ENCODE results near the gene NCS1.
A peak's percentile ranks its signal among the peaks of the same experiment; 100 is the strongest.

The NCS1 gene

DNA sequence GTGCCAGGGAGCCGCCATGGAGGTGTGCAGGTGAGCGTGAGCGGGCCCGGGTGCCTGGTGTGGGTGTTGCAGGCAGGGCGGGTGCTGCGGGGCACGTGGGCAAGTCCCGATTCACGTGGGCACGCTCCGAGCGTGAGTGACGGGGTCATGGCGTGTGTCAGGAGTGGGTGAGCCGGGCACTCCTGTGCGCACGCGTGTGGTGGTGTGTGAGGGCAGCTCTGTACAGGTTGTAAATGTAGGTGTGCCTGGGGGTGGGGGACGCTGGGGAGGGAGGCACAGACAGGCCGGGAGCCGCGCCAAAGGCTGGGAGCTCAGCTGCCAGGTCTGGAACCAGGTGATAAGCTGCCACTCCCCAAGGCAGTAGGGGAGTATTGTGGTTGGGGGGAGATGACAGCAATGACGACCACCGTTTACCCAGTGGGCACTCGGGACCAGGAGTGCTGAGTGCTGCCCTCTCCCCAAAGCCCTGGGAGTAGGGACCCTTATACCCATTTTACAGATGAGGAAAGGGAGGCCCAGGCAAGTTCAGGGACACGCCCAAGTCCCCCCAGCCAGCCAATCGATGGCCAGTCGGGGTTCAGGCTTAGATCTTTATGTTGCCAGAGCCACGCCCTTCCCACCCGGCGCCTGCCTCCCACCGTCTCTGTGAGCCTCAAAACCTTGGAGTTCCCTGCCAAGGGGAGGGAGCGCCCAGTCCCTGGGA is 9.6 kb downstream of the NCS1 start:
- H3K9ac ChIP-seq (ENCODE audit: low read length) = no peak overlapping the region
- no peak overlapping the region for H3K4me3 ChIP-seq (ENCODE audit: low read length)
- no peaks in the 10 kb centered on the region for H3K27me3 ChIP-seq (ENCODE audit: control insufficient read depth, insufficient read depth, low read length)
- H3K36me3 ChIP-seq (ENCODE audit: control insufficient read depth, insufficient read depth, low read length) = no peaks in the 10 kb centered on the region
- no peaks in the 10 kb centered on the region for H3K9me3 ChIP-seq (ENCODE audit: control insufficient read depth, low read length)
- H3K4me1 ChIP-seq (ENCODE audit: control insufficient read depth, insufficient read depth, low read length) = peaks cover 14% of the 10 kb centered on the region

DNA sequence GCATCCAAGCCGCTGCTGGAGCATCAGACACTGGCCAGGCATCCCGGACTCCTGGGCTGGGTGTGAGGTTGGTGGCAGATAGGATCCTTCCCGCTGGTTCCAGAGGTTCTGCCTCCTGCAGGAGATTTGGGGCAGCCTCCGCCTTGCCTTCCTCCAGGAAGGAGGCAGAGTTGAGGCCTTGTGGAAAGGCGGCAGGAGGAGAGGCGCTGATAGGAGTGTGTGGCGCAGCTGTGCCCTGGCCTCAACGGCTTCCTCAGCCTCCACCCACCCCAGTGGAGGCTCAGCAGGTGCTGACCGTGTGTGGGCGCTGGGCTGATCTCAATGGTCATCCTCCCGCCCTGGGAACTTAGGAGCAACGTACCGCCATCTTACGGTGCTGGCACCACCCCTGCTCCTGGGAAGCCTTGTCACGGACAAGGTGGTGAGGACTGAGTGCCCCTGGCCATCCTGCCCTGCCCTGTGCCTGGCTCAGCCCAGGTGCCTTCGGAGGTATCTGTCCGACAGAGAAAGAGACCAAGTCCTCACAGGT is 10.2 kb downstream of the NCS1 start:
- Histone ChIP-seq H3K4me3 (ENCODE audit: low read length) (no peak overlapping the region), H3K9ac (ENCODE audit: low read length) (no peak overlapping the region), H3K27me3 (ENCODE audit: control insufficient read depth, insufficient read depth, low read length) (no peaks in the 10 kb centered on the region), H3K36me3 (ENCODE audit: control insufficient read depth, insufficient read depth, low read length) (no peaks in the 10 kb centered on the region), H3K9me3 (ENCODE audit: control insufficient read depth, low read length) (no peaks in the 10 kb centered on the region), H3K4me1 (ENCODE audit: control insufficient read depth, insufficient read depth, low read length) (peaks cover 20% of the 10 kb centered on the region)

DNA sequence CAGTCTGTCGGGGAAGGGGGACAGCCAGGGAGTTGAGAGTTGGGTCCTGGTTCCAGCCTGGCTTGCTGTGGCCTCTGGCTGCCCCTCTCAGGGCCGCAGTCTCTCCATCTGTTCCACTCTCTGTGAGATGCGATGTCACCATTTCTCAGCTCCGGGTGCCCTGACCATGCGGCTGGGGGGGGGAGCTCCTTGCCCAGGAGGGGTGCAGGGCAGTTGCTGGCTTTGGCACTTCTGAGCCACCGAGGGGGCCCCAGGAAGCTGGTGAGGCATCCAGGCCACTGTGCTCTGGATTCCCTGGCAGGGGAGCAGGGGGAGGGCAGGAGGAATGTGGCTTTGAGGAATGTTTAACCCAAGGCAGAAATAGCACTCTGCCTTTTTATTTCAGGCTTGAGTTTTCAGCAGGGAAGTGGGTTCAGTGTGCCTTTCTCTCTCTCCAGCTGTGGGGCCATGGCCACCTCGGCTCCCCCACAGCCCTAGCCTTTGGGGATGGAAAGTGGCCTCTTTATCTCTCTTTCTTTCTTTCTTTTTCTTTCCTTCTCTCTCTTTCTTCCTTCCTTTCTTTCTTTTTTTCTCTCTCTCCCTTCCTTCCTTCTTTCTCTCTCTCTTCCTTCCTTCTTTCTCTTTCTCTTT is 11.0 kb downstream of the NCS1 start:
- H3K9me3 ChIP-seq (ENCODE audit: control insufficient read depth, low read length) = no peaks in the 10 kb centered on the region
- H3K36me3 ChIP-seq (ENCODE audit: control insufficient read depth, insufficient read depth, low read length) = no peaks in the 10 kb centered on the region
- no peak overlapping the region for H3K4me3 ChIP-seq (ENCODE audit: low read length)
- peaks cover 26% of the 10 kb centered on the region for H3K4me1 ChIP-seq (ENCODE audit: control insufficient read depth, insufficient read depth, low read length)
- no peaks in the 10 kb centered on the region for H3K27me3 ChIP-seq (ENCODE audit: control insufficient read depth, insufficient read depth, low read length)
- H3K9ac ChIP-seq (ENCODE audit: low read length) = peak overlapping the region; percentile 34

DNA sequence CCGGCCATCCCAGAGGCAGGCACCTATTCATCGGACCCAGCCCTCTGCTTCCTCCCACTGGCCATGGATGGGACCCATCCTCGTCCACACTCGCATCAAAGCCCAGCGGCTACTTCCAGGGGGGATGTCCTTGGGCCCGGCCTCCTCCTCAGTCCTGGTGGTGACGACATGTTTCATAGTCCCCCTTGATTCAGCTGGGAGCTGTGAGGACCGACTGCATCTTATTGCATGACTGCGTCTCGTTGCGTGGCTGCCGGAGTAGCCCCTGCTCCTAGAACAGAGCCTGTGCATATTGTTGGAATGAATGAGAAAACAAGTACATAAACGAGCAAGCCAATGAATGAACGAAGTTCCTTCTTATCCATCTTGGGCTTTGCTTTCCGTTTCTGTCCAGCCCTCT is 12.8 kb downstream of the NCS1 start:
- no peaks in the 10 kb centered on the region for H3K27me3 ChIP-seq (ENCODE audit: control insufficient read depth, insufficient read depth, low read length)
- no peak overlapping the region for H3K9ac ChIP-seq (ENCODE audit: low read length)
- H3K36me3 ChIP-seq (ENCODE audit: control insufficient read depth, insufficient read depth, low read length) = no peaks in the 10 kb centered on the region
- peaks cover 26% of the 10 kb centered on the region for H3K4me1 ChIP-seq (ENCODE audit: control insufficient read depth, insufficient read depth, low read length)
- no peak overlapping the region for H3K4me3 ChIP-seq (ENCODE audit: low read length)
- H3K9me3 ChIP-seq (ENCODE audit: control insufficient read depth, low read length) = no peaks in the 10 kb centered on the region

DNA sequence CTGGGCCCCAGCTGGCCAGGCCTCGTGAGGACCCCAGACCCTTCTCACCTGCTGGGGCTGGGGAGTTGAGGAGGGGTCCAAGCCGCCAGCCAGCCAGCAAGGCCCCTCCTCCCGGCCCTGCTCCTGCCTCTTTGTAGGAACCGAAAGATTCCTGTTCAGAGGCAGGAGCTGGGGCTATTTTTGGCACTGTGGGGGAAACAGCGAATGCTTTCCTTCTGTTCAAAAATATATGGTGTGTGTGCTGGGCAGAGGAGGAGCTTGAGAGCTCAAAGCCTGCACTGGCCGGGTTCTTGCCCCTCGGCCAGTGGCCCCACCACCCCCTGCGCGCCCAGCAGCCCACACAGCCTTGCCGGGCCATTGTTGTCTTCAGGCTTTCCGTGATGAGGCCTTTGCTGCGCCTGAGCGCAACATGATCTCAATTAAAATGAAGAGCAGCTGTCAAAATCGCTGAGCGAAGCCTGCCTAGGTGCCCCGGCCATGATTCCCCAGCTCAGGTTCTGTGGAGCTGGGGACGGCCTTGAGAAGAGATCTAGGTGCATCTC is 13.4 kb downstream of the NCS1 start:
- Histone ChIP-seq H3K4me3 (ENCODE audit: low read length) (no peak overlapping the region), H3K9ac (ENCODE audit: low read length) (no peak overlapping the region), H3K27me3 (ENCODE audit: control insufficient read depth, insufficient read depth, low read length) (no peaks in the 10 kb centered on the region), H3K4me1 (ENCODE audit: control insufficient read depth, insufficient read depth, low read length) (peaks cover 26% of the 10 kb centered on the region), H3K9me3 (ENCODE audit: control insufficient read depth, low read length) (no peaks in the 10 kb centered on the region), H3K36me3 (ENCODE audit: control insufficient read depth, insufficient read depth, low read length) (no peaks in the 10 kb centered on the region)

DNA sequence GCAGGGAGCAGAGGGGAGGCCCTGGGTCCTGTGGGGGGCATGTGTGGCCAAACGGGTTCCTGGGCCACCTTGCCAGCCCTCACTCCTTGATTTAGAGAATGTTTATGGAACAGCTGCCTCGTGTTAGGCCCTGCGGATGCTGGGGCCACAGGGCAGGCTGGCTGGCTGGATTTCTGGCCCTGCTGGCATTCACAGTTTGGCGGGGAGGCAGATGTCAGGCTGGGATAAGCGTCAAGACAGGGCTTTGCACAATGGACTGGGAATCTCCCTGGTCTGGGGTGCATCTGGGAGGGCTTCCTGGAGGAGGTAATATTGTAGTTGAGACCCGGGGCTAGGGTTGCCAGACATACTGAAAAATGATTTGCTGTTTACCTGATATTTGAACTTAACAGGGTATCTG is 13.8 kb downstream of the NCS1 start:
- Histone ChIP-seq H3K27me3 (ENCODE audit: control insufficient read depth, insufficient read depth, low read length) (no peaks in the 10 kb centered on the region), H3K36me3 (ENCODE audit: control insufficient read depth, insufficient read depth, low read length) (no peaks in the 10 kb centered on the region), H3K4me1 (ENCODE audit: control insufficient read depth, insufficient read depth, low read length) (peaks cover 26% of the 10 kb centered on the region), H3K4me3 (ENCODE audit: low read length) (no peak overlapping the region), H3K9me3 (ENCODE audit: control insufficient read depth, low read length) (no peaks in the 10 kb centered on the region), H3K9ac (ENCODE audit: low read length) (no peak overlapping the region)

DNA sequence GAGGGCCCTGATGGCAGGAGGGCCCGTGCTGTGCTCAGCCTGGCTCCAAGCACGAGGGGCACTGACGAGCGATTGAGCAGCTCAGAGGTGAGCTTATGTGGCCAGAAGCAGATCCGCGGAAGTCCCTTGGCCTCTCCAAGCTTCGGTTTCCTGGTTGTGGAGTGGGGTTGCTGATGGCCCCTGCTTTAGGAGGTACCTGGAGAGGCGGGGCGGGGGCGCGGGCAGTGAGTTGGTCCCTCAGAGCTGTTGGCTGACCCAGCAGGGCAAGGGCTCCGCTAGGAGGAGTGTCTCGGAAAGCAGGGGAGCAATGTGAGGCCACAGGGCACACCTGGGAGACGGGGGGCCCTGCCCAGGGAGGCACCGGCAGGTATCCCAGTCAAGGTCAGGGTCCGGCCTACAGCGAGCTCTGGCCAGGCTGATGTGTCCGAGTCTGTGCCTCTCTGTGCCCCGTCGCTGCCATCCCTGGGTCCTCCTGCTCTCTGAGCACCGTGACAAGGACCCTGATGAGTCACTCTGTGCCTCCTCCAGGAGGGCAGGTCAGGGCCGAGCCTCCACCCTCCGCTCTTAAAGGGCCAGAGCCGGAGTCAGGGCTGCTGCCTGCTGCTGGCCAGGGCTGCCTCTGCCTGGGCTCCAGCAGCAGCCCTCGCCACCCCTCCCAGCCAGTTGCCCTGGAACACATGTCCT is 14.8 kb downstream of the NCS1 start:
- H3K4me1 ChIP-seq (ENCODE audit: control insufficient read depth, insufficient read depth, low read length) = peaks cover 24% of the 10 kb centered on the region
- H3K9ac ChIP-seq (ENCODE audit: low read length) = peak overlapping the region; percentile 10

DNA sequence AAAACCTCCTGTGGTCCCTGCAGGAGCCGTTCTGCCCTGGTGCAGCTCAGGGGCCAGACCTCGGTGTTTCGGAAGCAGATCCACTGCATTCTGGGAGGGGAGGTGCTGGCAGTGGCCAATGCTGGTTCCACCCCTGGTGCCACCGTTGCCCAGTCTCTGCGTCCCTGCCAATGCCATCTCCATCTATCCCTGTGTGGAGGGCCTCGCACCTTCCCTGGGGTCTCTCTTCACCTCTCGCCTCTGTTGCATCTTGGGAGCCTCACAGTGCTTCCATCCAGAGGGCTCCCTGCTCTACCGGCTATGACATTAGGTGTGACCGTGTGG is 15.3 kb downstream of the NCS1 start:
- no peaks in the 10 kb centered on the region for H3K36me3 ChIP-seq (ENCODE audit: control insufficient read depth, insufficient read depth, low read length)
- no peaks in the 10 kb centered on the region for H3K9me3 ChIP-seq (ENCODE audit: control insufficient read depth, low read length)
- no peak overlapping the region for H3K9ac ChIP-seq (ENCODE audit: low read length)
- peaks cover 19% of the 10 kb centered on the region for H3K4me1 ChIP-seq (ENCODE audit: control insufficient read depth, insufficient read depth, low read length)
- H3K4me3 ChIP-seq (ENCODE audit: low read length) = no peak overlapping the region
- H3K27me3 ChIP-seq (ENCODE audit: control insufficient read depth, insufficient read depth, low read length) = no peaks in the 10 kb centered on the region

More for the DNA sequence above, 14.8 kb downstream of the NCS1 start:
- no peaks in the 10 kb centered on the region for H3K27me3 ChIP-seq (ENCODE audit: control insufficient read depth, insufficient read depth, low read length)
- no peaks in the 10 kb centered on the region for H3K9me3 ChIP-seq (ENCODE audit: control insufficient read depth, low read length)
- no peaks in the 10 kb centered on the region for H3K36me3 ChIP-seq (ENCODE audit: control insufficient read depth, insufficient read depth, low read length)
- H3K4me3 ChIP-seq (ENCODE audit: low read length) = no peak overlapping the region

DNA sequence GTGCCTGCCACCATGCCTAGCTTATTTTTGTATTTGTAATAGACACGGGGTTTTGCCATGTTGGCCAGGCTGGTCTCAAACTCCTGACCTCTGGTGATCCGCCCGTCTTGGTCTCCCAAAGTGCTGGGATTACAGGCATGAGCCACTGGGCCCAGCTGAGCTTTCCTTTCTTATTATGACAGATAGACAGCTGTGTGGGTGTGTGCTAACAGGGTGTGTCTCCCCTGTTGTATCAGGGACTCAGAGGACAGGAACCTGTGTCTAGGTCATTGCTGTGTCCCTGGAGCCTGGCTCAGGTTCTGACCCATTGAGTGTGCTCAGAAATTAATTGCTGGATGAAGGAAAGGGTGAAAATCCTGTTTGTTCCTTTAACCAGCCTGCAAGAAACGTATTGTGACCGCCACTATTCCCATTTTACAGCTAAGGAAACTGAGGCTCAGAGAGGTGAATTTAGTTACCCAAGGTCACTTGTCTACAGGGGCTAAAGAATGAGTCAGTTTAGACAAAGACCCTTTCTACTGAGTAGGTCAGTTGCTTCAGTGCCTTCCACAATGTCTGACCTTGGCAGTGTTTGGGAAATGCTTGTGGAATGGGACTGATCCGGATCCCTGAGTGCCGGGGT is 16.8 kb downstream of the NCS1 start:
- Histone ChIP-seq H3K4me1 (ENCODE audit: control insufficient read depth, insufficient read depth, low read length) (peaks cover 19% of the 10 kb centered on the region), H3K9ac (ENCODE audit: low read length) (no peak overlapping the region), H3K4me3 (ENCODE audit: low read length) (no peak overlapping the region), H3K27me3 (ENCODE audit: control insufficient read depth, insufficient read depth, low read length) (no peaks in the 10 kb centered on the region), H3K36me3 (ENCODE audit: control insufficient read depth, insufficient read depth, low read length) (no peaks in the 10 kb centered on the region), H3K9me3 (ENCODE audit: control insufficient read depth, low read length) (no peaks in the 10 kb centered on the region)

DNA sequence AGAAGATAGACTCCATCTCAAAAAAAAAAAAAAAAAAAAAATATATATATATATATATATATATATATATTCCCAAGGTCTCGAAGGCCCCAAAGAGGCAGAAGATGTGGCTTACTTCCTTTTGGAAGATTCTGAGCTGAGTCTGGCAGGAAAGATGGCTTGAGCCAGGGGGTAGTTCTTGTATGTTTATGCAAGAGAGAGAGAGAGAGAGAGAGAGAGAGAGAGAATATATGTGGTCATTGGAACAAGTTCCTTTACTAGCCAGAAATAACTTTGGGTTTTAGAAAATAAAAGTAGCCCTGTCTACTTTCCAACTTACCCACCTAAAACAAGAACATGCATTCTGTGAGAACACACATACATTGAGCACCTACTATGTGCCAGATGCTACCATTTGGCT is 17.6 kb downstream of the NCS1 start:
- no peak overlapping the region for H3K9ac ChIP-seq (ENCODE audit: low read length)
- no peak overlapping the region for H3K4me3 ChIP-seq (ENCODE audit: low read length)
- H3K9me3 ChIP-seq (ENCODE audit: control insufficient read depth, low read length) = no peaks in the 10 kb centered on the region
- H3K27me3 ChIP-seq (ENCODE audit: control insufficient read depth, insufficient read depth, low read length) = no peaks in the 10 kb centered on the region
- H3K36me3 ChIP-seq (ENCODE audit: control insufficient read depth, insufficient read depth, low read length) = no peaks in the 10 kb centered on the region
- peaks cover 19% of the 10 kb centered on the region for H3K4me1 ChIP-seq (ENCODE audit: control insufficient read depth, insufficient read depth, low read length)

DNA sequence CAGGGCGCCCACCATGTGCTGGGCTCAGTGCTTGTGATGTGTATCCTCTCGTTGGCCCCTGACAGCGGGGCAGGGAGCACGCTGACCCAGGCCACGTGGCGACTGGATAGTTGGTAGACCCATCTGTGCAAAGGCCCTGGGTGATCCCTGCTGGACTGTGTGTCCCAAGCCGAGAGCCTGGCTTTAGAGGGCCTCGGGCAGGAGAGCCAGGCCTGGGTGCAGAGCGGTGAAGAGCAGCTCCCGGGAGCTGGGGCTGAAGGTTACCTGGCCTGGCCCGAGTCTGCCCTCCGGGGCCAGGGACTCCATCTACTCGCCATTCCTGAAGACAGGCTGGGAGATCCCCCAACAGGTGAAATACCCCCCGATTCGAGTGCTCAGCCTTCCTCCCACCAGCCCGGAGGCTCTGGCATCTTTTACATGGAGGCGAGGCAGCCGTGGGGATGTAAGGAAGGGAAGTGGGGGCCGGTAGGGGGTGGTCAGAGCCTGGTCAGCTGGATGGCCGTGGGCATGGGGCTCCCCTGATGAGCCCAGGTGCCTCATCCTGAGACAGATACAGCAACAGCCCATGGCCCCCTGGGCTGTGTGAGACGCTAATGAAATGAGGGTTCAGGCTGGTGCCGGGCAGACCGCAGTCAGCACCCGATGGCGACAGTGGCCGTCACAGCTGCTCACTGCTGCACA is 19.0 kb downstream of the NCS1 start:
- Histone ChIP-seq H3K9ac (ENCODE audit: low read length) (no peak overlapping the region), H3K9me3 (ENCODE audit: control insufficient read depth, low read length) (no peaks in the 10 kb centered on the region), H3K36me3 (ENCODE audit: control insufficient read depth, insufficient read depth, low read length) (no peaks in the 10 kb centered on the region), H3K4me3 (ENCODE audit: low read length) (no peak overlapping the region), H3K27me3 (ENCODE audit: control insufficient read depth, insufficient read depth, low read length) (no peaks in the 10 kb centered on the region), H3K4me1 (ENCODE audit: control insufficient read depth, insufficient read depth, low read length) (peaks cover 18% of the 10 kb centered on the region)

Measured in mucosa of stomach (tissue), 1 donor.